ENCODE measurements around the gene DDN.

DDN gene

GRCh38 chr12:48958049-48958388, 41.2 kb downstream of the DDN start:
- H2BK12ac ChIP-seq (ENCODE audit: low read length): no peak overlapping the region
- H3K4ac ChIP-seq (ENCODE audit: low read depth, low read length): no peak overlapping the region
- no peak overlapping the region for H2AFZ ChIP-seq (ENCODE audit: insufficient read depth, low read length, poor library complexity)
- peak overlapping the region; percentile 93 for H4K8ac ChIP-seq (ENCODE audit: low read depth, low read length)
- H3K4me3 ChIP-seq (ENCODE audit: low read depth, low read length): no peak overlapping the region
- H3K23ac ChIP-seq (ENCODE audit: low read length): no peak overlapping the region
- peaks cover 9% of the 10 kb centered on the region for H3K79me1 ChIP-seq (ENCODE audit: low read length)
- H3K9ac ChIP-seq (ENCODE audit: low read length): no peak overlapping the region
- peaks cover 2 to 7% of the 10 kb centered on the region in 2 experiments for H3K36me3 ChIP-seq (ENCODE audit: control insufficient read depth in 1 of 2, insufficient read depth in 2 of 2, low read length in 2 of 2)
- H3K27me3 ChIP-seq (ENCODE audit: insufficient read depth, low read length): no peaks in the 10 kb centered on the region
- no CpG with 5 or more reads among the region's 3 CpGs for WGBS (ENCODE audit: extremely low coverage, insufficient coverage, insufficient read length)
- no peak overlapping the region for H3K18ac ChIP-seq (ENCODE audit: low read length)
- no peak overlapping the region for H4K91ac ChIP-seq (ENCODE audit: low read depth, low read length)
- H2BK5ac ChIP-seq (ENCODE audit: low read depth, low read length, poor library complexity): no peak overlapping the region
- no peak overlapping the region for H3K14ac ChIP-seq (ENCODE audit: low read length)
- H3K4me2 ChIP-seq (ENCODE audit: low read length): peak overlapping the region; percentile 98
- DNase-seq: no peak
- no peak overlapping the region for H2AK5ac ChIP-seq (ENCODE audit: low read length)
- peaks cover 14% of the 10 kb centered on the region for H3K79me2 ChIP-seq (ENCODE audit: control insufficient read depth, insufficient read depth, low read length, poor library complexity)
- H3K9me3 ChIP-seq (ENCODE audit: insufficient read depth, low read depth, low read length): no peaks in the 10 kb centered on the region
- H3K27ac ChIP-seq (ENCODE audit: low read depth, low read length): no peak overlapping the region
- no peak overlapping the region for H4K12ac ChIP-seq (ENCODE audit: low read depth, low read length)
- peaks cover 5 to 8% of the 10 kb centered on the region in 2 experiments for H3K4me1 ChIP-seq (ENCODE audit: control insufficient read depth in 1 of 2, insufficient read depth in 2 of 2, low read length in 2 of 2)
- H2BK120ac ChIP-seq (ENCODE audit: insufficient read depth, low read length, poor library complexity): no peak overlapping the region

- peak within 1 kb of the TSS; percentile 93 for H4K8ac ChIP-seq (ENCODE audit: low read depth, low read length)
- no peaks in the 10 kb centered on the region for H3K9me3 ChIP-seq (ENCODE audit: insufficient read depth, low read depth, low read length)
- H3K4me1 ChIP-seq (ENCODE audit: control insufficient read depth in 1 of 2, insufficient read depth in 2 of 2, low read length in 2 of 2): peaks cover 5 to 8% of the 10 kb centered on the region in 2 experiments
- peak within 1 kb of the TSS; percentile 86 for H3K9ac ChIP-seq (ENCODE audit: low read length)
- DNase-seq: peak; percentile 94 to 96
- no peaks in the 10 kb centered on the region for H3K27me3 ChIP-seq (ENCODE audit: insufficient read depth, low read length)
- H3K79me1 ChIP-seq (ENCODE audit: low read length): peaks cover 9% of the 10 kb centered on the region
- H4K91ac ChIP-seq (ENCODE audit: low read depth, low read length): peak within 1 kb of the TSS; percentile 90
- H3K14ac ChIP-seq (ENCODE audit: low read length): peak within 1 kb of the TSS; percentile 93
- H2BK12ac ChIP-seq (ENCODE audit: low read length): peak within 1 kb of the TSS; percentile 2
- H3K79me2 ChIP-seq (ENCODE audit: control insufficient read depth, insufficient read depth, low read length, poor library complexity): peaks cover 14% of the 10 kb centered on the region
- peak within 1 kb of the TSS; percentile 93 for H3K4ac ChIP-seq (ENCODE audit: low read depth, low read length)
- peaks cover 3 to 13% of the 10 kb centered on the region in 2 experiments for H3K36me3 ChIP-seq (ENCODE audit: control insufficient read depth in 1 of 2, insufficient read depth in 2 of 2, low read length in 2 of 2)
- peak within 1 kb of the TSS; percentile 91 for H2AK5ac ChIP-seq (ENCODE audit: low read length)
- peak within 1 kb of the TSS; percentile 88 for H4K12ac ChIP-seq (ENCODE audit: low read depth, low read length)
- H3K23ac ChIP-seq (ENCODE audit: low read length): no peak within 1 kb of the TSS
- peak within 1 kb of the TSS; percentile 92 for H2AFZ ChIP-seq (ENCODE audit: insufficient read depth, low read length, poor library complexity)
- WGBS (ENCODE audit: extremely low coverage, insufficient coverage, insufficient read length): no CpG with 5 or more reads among the region's 58 CpGs
- H3K4me2 ChIP-seq (ENCODE audit: low read length): peak within 1 kb of the TSS; percentile 98
- peak within 1 kb of the TSS; percentile 76 for H3K27ac ChIP-seq (ENCODE audit: low read depth, low read length)
- H2BK120ac ChIP-seq (ENCODE audit: insufficient read depth, low read length, poor library complexity): peak within 1 kb of the TSS; percentile 81
- peak within 1 kb of the TSS; percentile 53 for H2BK5ac ChIP-seq (ENCODE audit: low read depth, low read length, poor library complexity)
- H3K18ac ChIP-seq (ENCODE audit: low read length): peak within 1 kb of the TSS; percentile 82
- peak within 1 kb of the TSS; percentile 95 for H3K4me3 ChIP-seq (ENCODE audit: low read depth, low read length)
Observed at GRCh38 chr12:48957141-48958048, 41.8 kb downstream of the DDN start, which contains the start of gene ARF3. Gene ARF3, minus strand, starts transcription at chr12:48957487. Its CDS starts 16,392 bp downstream, at chr12:48941095.

GRCh38 chr12:48956279-48957140, 42.7 kb downstream of the DDN start:
- peak; percentile 93 to 94 for DNase-seq
- H3K36me3 ChIP-seq (ENCODE audit: control insufficient read depth in 1 of 2, insufficient read depth in 2 of 2, low read length in 2 of 2): peaks cover 3 to 13% of the 10 kb centered on the region in 2 experiments

GRCh38 chr12:48954841-48955501, 44.2 kb downstream of the DDN start:
- Histone ChIP-seq H3K79me2 (ENCODE audit: control insufficient read depth, insufficient read depth, low read length, poor library complexity) (peaks cover 14% of the 10 kb centered on the region), H3K18ac (ENCODE audit: low read length) (no peak overlapping the region), H2AK5ac (ENCODE audit: low read length) (no peak overlapping the region), H3K4me2 (ENCODE audit: low read length) (no peak overlapping the region), H2AFZ (ENCODE audit: insufficient read depth, low read length, poor library complexity) (no peak overlapping the region), H2BK120ac (ENCODE audit: insufficient read depth, low read length, poor library complexity) (no peak overlapping the region), H3K14ac (ENCODE audit: low read length) (no peak overlapping the region), H3K27me3 (ENCODE audit: insufficient read depth, low read length) (no peaks in the 10 kb centered on the region), H3K79me1 (ENCODE audit: low read length) (peaks cover 9% of the 10 kb centered on the region), H4K91ac (ENCODE audit: low read depth, low read length) (no peak overlapping the region), H3K9me3 (ENCODE audit: insufficient read depth, low read depth, low read length) (no peaks in the 10 kb centered on the region), H3K36me3 (ENCODE audit: control insufficient read depth in 1 of 2, insufficient read depth in 2 of 2, low read length in 2 of 2) (peaks cover 3 to 13% of the 10 kb centered on the region in 2 experiments), H2BK12ac (ENCODE audit: low read length) (no peak overlapping the region), H3K23ac (ENCODE audit: low read length) (no peak overlapping the region), H4K8ac (ENCODE audit: low read depth, low read length) (no peak overlapping the region), H4K12ac (ENCODE audit: low read depth, low read length) (no peak overlapping the region), H3K27ac (ENCODE audit: low read depth, low read length) (no peak overlapping the region), H3K4ac (ENCODE audit: low read depth, low read length) (peak overlapping the region; percentile 58), H3K4me3 (ENCODE audit: low read depth, low read length) (no peak overlapping the region), H3K9ac (ENCODE audit: low read length) (no peak overlapping the region), H2BK5ac (ENCODE audit: low read depth, low read length, poor library complexity) (no peak overlapping the region), H3K4me1 (ENCODE audit: control insufficient read depth in 1 of 2, insufficient read depth in 2 of 2, low read length in 2 of 2) (peaks cover 5 to 8% of the 10 kb centered on the region in 2 experiments)
- no CpG with 5 or more reads among the region's 3 CpGs for WGBS (ENCODE audit: extremely low coverage, insufficient coverage, insufficient read length)
- DNase-seq: no peak

More at GRCh38 chr12:48956279-48957140, 42.7 kb downstream of the DDN start:
- Histone ChIP-seq H2BK120ac (ENCODE audit: insufficient read depth, low read length, poor library complexity) (peak overlapping the region; percentile 81), H3K79me2 (ENCODE audit: control insufficient read depth, insufficient read depth, low read length, poor library complexity) (peaks cover 14% of the 10 kb centered on the region), H2BK12ac (ENCODE audit: low read length) (peak overlapping the region; percentile 2), H3K4ac (ENCODE audit: low read depth, low read length) (peak overlapping the region; percentile 93), H3K18ac (ENCODE audit: low read length) (peak overlapping the region; percentile 82), H3K27me3 (ENCODE audit: insufficient read depth, low read length) (no peaks in the 10 kb centered on the region), H4K12ac (ENCODE audit: low read depth, low read length) (peak overlapping the region; percentile 88), H2AFZ (ENCODE audit: insufficient read depth, low read length, poor library complexity) (peak overlapping the region; percentile 92), H3K14ac (ENCODE audit: low read length) (peak overlapping the region; percentile 93), H3K9ac (ENCODE audit: low read length) (peak overlapping the region; percentile 86), H2AK5ac (ENCODE audit: low read length) (peak overlapping the region; percentile 91), H4K91ac (ENCODE audit: low read depth, low read length) (peak overlapping the region; percentile 90), H3K27ac (ENCODE audit: low read depth, low read length) (peak overlapping the region; percentile 76), H3K4me3 (ENCODE audit: low read depth, low read length) (peak overlapping the region; percentile 95), H3K79me1 (ENCODE audit: low read length) (peaks cover 9% of the 10 kb centered on the region), H3K4me1 (ENCODE audit: control insufficient read depth in 1 of 2, insufficient read depth in 2 of 2, low read length in 2 of 2) (peaks cover 5 to 8% of the 10 kb centered on the region in 2 experiments), H2BK5ac (ENCODE audit: low read depth, low read length, poor library complexity) (peak overlapping the region; percentile 53), H4K8ac (ENCODE audit: low read depth, low read length) (peak overlapping the region; percentile 87), H3K23ac (ENCODE audit: low read length) (no peak overlapping the region), H3K9me3 (ENCODE audit: insufficient read depth, low read depth, low read length) (no peaks in the 10 kb centered on the region), H3K4me2 (ENCODE audit: low read length) (peak overlapping the region; percentile 98)
- WGBS (ENCODE audit: extremely low coverage, insufficient coverage, insufficient read length): no CpG with 5 or more reads among the region's 29 CpGs

Data from trophoblast cell (in vitro differentiated cells and primary cell).